Kidney epithelial cell (primary cell): Measurements from ENCODE around the gene AGK. TPM values are rescaled to one million over a fixed set of nuclear protein-coding genes. Genes with fewer than 3 reads are reported as not detected.
"Not testable (repeated sequence)": the region's sequence is repeated elsewhere in the genome, so short reads cannot be mapped to it uniquely, and the experiment has no call there.

Source experiments
- DNase-seq: peaks from one replicate; pipeline ENCODE4 v3.0.0-alpha.2; 2010; ENCODE audit warnings: low read depth
- H3K27me3 ChIP-seq: 2 replicates; pipeline ENCODE4 v1.6.0; 2011; ENCODE audit warnings: low read length; ENCODE audit not compliant: control insufficient read depth, insufficient read depth
- H3K36me3 ChIP-seq: 2 replicates; pipeline ENCODE4 v1.5.1; 2011; ENCODE audit warnings: low read length; ENCODE audit not compliant: control insufficient read depth, insufficient read depth
- H3K4me3 ChIP-seq: 2 replicates; pipeline ENCODE4 v1.5.1; 2011; ENCODE audit warnings: low read depth, mild to moderate bottlenecking, control low read depth, low read length
- total RNA-seq: library from RNA; depleted of rRNA; stranded (reverse); fragments of >200 nt; gene quantifications from 2 replicates; pipeline ENCODE4 v1.2.3, GENCODE V29; 2015
- TF ChIP-seq, protein P1 (sequence below): IDR thresholded peaks from 2 replicates; pipeline ENCODE4 v1.5.1; 2011; ENCODE audit warnings: mild to moderate bottlenecking, moderate library complexity, low read length, control low read depth, inconsistent platforms; ENCODE audit not compliant: insufficient read depth, poor library complexity, severe bottlenecking

Gene AGK
- total RNA-seq, 1 donor from 2014 or later, result 35.3 TPM

DNA sequence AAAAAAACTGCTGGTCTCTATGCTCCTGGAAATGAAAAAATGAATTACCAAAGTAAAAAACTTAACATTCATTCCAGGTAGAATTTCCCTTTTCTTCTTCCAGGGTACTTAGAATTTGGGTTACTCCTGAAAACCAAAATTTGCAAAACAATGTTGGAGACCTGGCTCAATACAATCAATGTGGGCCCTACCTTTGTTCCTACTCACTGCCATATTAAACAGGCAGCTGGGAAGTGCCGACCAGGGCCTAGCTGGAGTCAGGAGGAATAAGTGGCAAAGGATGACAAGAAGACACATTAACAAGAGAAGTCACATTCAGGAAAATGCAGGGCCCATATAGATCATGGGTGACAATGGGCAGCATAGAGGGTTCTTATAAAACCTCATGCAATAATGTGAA lies 6.4 kb upstream of the AGK start:
- Histone ChIP-seq H3K27me3 (no peaks in the 10 kb centered on the region), H3K36me3 (no peaks in the 10 kb centered on the region), H3K4me3 (no peak overlapping the region)
- TF ChIP-seq, protein P1, sequence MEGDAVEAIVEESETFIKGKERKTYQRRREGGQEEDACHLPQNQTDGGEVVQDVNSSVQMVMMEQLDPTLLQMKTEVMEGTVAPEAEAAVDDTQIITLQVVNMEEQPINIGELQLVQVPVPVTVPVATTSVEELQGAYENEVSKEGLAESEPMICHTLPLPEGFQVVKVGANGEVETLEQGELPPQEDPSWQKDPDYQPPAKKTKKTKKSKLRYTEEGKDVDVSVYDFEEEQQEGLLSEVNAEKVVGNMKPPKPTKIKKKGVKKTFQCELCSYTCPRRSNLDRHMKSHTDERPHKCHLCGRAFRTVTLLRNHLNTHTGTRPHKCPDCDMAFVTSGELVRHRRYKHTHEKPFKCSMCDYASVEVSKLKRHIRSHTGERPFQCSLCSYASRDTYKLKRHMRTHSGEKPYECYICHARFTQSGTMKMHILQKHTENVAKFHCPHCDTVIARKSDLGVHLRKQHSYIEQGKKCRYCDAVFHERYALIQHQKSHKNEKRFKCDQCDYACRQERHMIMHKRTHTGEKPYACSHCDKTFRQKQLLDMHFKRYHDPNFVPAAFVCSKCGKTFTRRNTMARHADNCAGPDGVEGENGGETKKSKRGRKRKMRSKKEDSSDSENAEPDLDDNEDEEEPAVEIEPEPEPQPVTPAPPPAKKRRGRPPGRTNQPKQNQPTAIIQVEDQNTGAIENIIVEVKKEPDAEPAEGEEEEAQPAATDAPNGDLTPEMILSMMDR, result no peak
- no peak for DNase-seq

DNA sequence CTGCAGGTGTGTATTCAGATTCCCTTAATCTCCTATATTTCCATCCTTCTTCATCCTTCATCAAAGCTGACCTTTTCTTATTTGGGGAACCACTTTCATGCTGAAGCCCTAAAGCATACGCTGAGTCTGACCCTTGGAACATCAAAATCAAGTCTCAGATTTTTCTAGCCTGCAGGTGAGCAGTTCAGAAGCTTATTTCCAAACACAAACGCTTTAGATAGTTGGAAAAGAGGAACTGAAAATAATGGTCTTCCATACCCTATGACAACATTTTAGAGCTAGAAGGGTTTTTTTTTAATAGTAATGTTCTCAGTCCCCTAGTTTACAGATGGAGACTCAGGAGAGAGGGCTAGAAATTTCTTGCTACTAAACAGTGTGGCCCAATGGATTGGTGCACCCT lies 1.6 kb upstream of the AGK start:
- TF ChIP-seq, protein P1, result no peak
- no peaks in the 10 kb centered on the region for H3K36me3 ChIP-seq
- DNase-seq, result no peak
- H3K4me3 ChIP-seq, result no peak overlapping the region
- H3K27me3 ChIP-seq, result no peaks in the 10 kb centered on the region

DNA sequence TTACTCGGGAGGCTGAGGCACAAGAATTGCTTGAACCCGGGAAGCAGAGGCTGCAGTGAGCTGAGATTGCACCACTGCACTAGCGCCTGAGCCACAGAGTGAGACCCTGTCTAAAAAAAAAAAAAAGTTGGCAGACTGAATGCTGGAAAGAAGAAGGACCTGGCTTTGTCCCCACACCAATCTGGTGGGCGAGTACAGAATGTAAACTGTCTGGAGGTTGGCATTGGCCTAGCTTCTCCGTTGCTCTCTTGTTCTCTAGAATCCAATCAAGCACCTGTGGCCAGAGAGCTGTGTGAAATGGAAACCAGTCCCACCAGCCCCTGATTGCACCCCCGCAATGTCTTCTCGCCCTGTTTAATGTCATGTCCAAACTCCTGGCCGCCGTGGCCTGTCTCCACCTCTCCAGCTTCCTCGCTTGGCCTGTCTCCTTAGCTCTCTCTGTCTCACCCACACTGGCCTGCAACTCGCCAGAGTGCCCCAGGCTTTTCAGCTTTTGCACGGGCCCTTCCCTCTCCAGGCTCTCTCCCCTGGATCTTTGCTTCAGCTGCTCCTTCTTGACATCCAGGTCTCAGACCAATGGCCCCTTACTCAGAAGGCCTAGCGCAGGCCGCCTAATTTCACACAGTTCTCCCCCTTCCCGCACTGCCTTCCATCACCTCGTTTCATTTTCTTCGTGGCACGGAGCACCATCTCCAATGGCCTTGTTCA lies 670 bp upstream of the AGK start:
- DNase-seq, result no peak

DNA sequence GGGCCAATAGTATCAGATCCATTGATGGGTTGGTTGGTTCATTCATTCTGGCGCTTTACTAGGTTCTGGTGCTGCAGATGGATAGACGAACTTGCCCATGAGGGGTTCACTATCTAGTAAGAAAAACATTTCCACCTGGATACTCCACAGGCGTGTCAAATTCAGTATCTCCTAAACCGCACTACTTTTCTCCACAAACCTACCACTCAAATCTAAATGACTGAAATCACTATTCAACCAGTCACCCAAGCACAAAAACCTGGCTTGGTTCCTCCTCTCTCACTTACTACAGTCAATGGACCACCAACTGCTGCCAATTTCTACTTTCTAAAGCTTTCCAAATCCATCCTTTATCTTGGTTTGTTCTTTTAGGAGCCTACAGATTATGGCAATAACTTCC lies 572 bp downstream of the AGK start:
- Histone ChIP-seq H3K4me3 (peak overlapping the region; percentile 88), H3K27me3 (no peaks in the 10 kb centered on the region), H3K36me3 (no peaks in the 10 kb centered on the region)
- DNase-seq, result no peak
- TF ChIP-seq, protein P1, result no peak

More for the DNA sequence above, 670 bp upstream of the AGK start:
- Histone ChIP-seq H3K27me3 (no peaks in the 10 kb centered on the region), H3K4me3 (peak overlapping the region; percentile 88), H3K36me3 (no peaks in the 10 kb centered on the region)
- TF ChIP-seq, protein P1, result no peak

DNA sequence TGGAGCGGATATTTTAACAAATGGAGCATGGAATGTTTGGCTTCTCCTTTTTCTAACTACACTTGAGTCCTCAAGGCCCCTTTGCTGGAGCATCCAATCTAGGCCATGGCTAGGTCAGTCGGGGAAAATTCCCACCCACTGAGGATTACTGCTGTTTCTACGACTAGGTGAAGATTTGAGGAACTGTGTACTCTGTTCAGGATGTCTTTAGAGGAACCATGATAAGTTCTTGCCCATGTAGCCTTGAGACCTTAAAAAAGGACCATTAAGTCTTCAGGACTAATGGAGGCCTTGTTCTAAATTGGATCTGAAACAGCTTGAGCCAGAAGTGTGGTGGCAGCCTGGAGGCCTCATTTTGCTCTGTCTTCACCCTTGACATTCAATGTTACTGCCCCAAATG lies 6.2 kb downstream of the AGK start:
- TF ChIP-seq, protein P1, result no peak
- DNase-seq, result no peak
- H3K36me3 ChIP-seq, result no peaks in the 10 kb centered on the region

DNA sequence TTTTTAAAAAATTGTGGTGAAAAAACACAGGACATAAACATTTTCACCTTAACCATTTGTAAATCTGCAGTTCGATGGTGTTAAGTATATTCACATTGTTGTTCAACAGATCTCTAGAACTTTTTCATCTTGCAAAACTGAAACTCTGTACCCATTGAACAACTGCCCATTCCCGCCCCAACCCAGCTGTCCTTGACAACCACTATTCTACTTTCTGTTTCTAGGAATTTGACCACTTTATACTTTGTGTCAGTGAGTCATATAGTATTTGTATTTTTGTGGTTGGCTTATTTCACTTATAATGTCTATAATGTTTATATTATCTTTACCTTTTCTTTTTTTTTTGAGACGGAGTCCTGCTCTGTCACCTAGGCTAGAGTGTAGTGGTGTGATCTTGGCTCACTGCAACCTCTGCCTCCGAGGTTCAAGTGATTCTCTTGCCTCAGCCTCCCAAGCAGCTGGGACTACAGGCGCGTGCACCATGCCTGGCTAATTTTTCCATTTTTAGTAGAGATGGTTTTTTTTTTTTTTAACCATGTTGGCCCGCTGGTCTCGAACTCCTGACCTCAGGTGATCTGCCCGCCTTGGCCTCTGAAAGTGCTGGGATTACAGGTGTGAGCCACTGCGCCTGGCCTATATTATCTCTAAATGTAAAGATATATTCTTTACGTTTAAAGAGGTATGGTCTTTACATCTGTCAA lies 6.8 kb downstream of the AGK start:
- DNase-seq, H3K27me3 ChIP-seq, H3K4me3 ChIP-seq, H3K36me3 ChIP-seq: not testable (repeated sequence)

More for the DNA sequence above, 6.2 kb downstream of the AGK start:
- H3K27me3 ChIP-seq, result no peaks in the 10 kb centered on the region
- no peak overlapping the region for H3K4me3 ChIP-seq
